K562 (cell line): ENCODE measurements around the gene ZKSCAN3. TPM values are rescaled to one million over a fixed set of nuclear protein-coding genes. Genes with fewer than 3 reads are reported as not detected.
A peak's percentile ranks its signal among the peaks of the same experiment; 100 is the strongest.

ENCODE experiments used
- CBFA2T2 ChIP-seq: fragments of 450-650 bp; conservative IDR thresholded peaks from 2 replicates; pipeline ENCODE4 v1.6.1; 2017; ENCODE audit warnings: mild to moderate bottlenecking
- CBFA2T3 ChIP-seq: fragments of 450-650 bp; IDR thresholded peaks from 2 replicates; pipeline ENCODE4 v1.6.1; 2017
- CBX8 ChIP-seq: fragments of 200-600 bp; sonication (generic); IDR thresholded peaks from 2 replicates; pipeline ENCODE4 v1.6.1; 2012; ENCODE audit warnings: borderline replicate concordance, mixed run types, low read depth, mild to moderate bottlenecking, moderate library complexity, mixed read lengths, low read length, control low read depth, inconsistent platforms; ENCODE audit not compliant: poor library complexity, severe bottlenecking; ENCODE audit errors: extremely low read depth
- CCAR2 ChIP-seq: fragments of 200-400 bp; formaldehyde crosslinking; IDR thresholded peaks from 2 replicates; pipeline ENCODE4 v1.6.1; 2017; ENCODE audit warnings: mild to moderate bottlenecking, low read depth, low read length
- CTCF ChIP-seq, 3 experiments: IDR thresholded peaks in 2 of 3; conservative IDR thresholded peaks in 1 of 3; 2 replicates each; pipeline ENCODE4 v1.5.1; 2011 to 2012; ENCODE audit warnings: low read length in 3 of 3, mild to moderate bottlenecking in 3 of 3, control low read depth in 2 of 3, improper control_type of control experiment in 1 of 3, inconsistent platforms in 1 of 3, low read depth in 1 of 3, mixed read lengths in 1 of 3, moderate library complexity in 1 of 3; ENCODE audit not compliant: insufficient read depth in 2 of 3
- EWSR1 ChIP-seq: fragments of 450-650 bp; IDR thresholded peaks from 2 replicates; pipeline ENCODE4 v1.6.1; 2018; ENCODE audit warnings: borderline replicate concordance, mild to moderate bottlenecking, low read depth, moderate library complexity; ENCODE audit not compliant: partially characterized antibody
- HNRNPLL ChIP-seq: fragments of 200-400 bp; formaldehyde crosslinking; IDR thresholded peaks from 2 replicates; pipeline ENCODE4 v1.6.1; 2017; ENCODE audit warnings: low read length, low read depth, mild to moderate bottlenecking; ENCODE audit not compliant: poor library complexity, severe bottlenecking
- KLF16 ChIP-seq: IDR thresholded peaks from 2 replicates; pipeline ENCODE4 v1.6.1; 2016; ENCODE audit warnings: antibody characterized with exemption
- L3MBTL2 ChIP-seq: fragments of 450-650 bp; IDR thresholded peaks from 2 replicates; pipeline ENCODE4 v1.6.1; 2016; ENCODE audit warnings: mild to moderate bottlenecking, moderate library complexity
- MTA3 ChIP-seq: fragments of 450-650 bp; formaldehyde crosslinking; IDR thresholded peaks from 2 replicates; pipeline ENCODE4 v1.6.1; 2017; ENCODE audit warnings: mild to moderate bottlenecking, borderline replicate concordance
- NBN ChIP-seq: fragments of 450-650 bp; IDR thresholded peaks from 2 replicates; pipeline ENCODE4 v1.6.1; 2016; ENCODE audit warnings: low read depth, mild to moderate bottlenecking
- NFE2 ChIP-seq: IDR thresholded peaks from 2 replicates; pipeline ENCODE4 v1.6.1; 2014; ENCODE audit warnings: antibody characterized with exemption, low read depth
- NR2C1 ChIP-seq, 2 experiments: fragments of 450-650 bp; IDR thresholded peaks; 2 replicates each; pipeline ENCODE4 v1.6.1; 2017; ENCODE audit warnings: mild to moderate bottlenecking in 2 of 2, antibody characterized with exemption in 1 of 2, inconsistent platforms in 1 of 2, missing compliant biosample characterization in 1 of 2, missing genetic modification characterization in 1 of 2
- PHTF2 ChIP-seq: fragments of 250-450 bp; sonication (Bioruptor Pico); IDR thresholded peaks from 2 replicates; pipeline ENCODE4 v1.5.0; 2021; ENCODE audit warnings: mild to moderate bottlenecking
- POLR2A ChIP-seq: fragments of 450-650 bp; conservative IDR thresholded peaks from 2 replicates; pipeline ENCODE4 v1.6.1; 2016
- POLR2AphosphoS5 ChIP-seq: IDR thresholded peaks from 2 replicates; pipeline ENCODE4 v1.6.1; 2011; ENCODE audit warnings: mild to moderate bottlenecking, low read depth, low read length, moderate library complexity; ENCODE audit not compliant: control insufficient read depth, insufficient read depth
- POU5F1 ChIP-seq: fragments of 150-350 bp; IDR thresholded peaks from 2 replicates; pipeline ENCODE4 v1.6.1; 2014; ENCODE audit warnings: borderline replicate concordance, low read length, low read depth, mild to moderate bottlenecking; ENCODE audit not compliant: partially characterized antibody
- PRMT5 ChIP-seq: sonication (generic); formaldehyde crosslinking; IDR thresholded peaks from 2 replicates; pipeline ENCODE4 v1.5.0; 2020; ENCODE audit warnings: missing genetic modification reagents
- RAD51 ChIP-seq: fragments of 450-650 bp; IDR thresholded peaks from 2 replicates; pipeline ENCODE4 v1.7.1; 2016; ENCODE audit warnings: low read depth, mild to moderate bottlenecking, borderline replicate concordance
- SMARCA4 ChIP-seq: fragments of 450-650 bp; IDR thresholded peaks from 2 replicates; pipeline ENCODE4 v1.6.1; 2016
- SNIP1 ChIP-seq: fragments of 450-650 bp; IDR thresholded peaks from 2 replicates; pipeline ENCODE4 v1.7.1; 2017; ENCODE audit warnings: low read depth, mild to moderate bottlenecking
- TBL1XR1 ChIP-seq, 2 experiments: IDR thresholded peaks; 2 replicates each; pipeline ENCODE4 v1.6.1; 2012; ENCODE audit warnings: improper control_type of control experiment in 2 of 2, low read length in 2 of 2, mild to moderate bottlenecking in 1 of 2
- TBP ChIP-seq: optimal IDR thresholded peaks from 2 replicates; pipeline ENCODE3; 2011; ENCODE audit warnings: low read depth, low read length, improper control_type of control experiment
- ZNF699 ChIP-seq: fragments of 250-450 bp; sonication (Bioruptor Pico); IDR thresholded peaks from 2 replicates; pipeline ENCODE4 v1.8.0; 2021; ENCODE audit warnings: mild to moderate bottlenecking, moderate library complexity; ENCODE audit not compliant: insufficient replicate concordance
- ZNF830 ChIP-seq: fragments of 250-450 bp; sonication (Bioruptor Pico); IDR thresholded peaks from 2 replicates; pipeline ENCODE4 v1.5.0; 2021; ENCODE audit warnings: mild to moderate bottlenecking
- polyA plus RNA-seq, 8 experiments: library from polyadenylated mRNA; depleted of rRNA in 4 of 8; stranded (reverse) in 5 of 8; unstranded in 3 of 8; fragments of >200 nt; fragmentation: Nextera tagmentation in 2 of 8; fragmentation: Illumina TruSeq in 1 of 8; extraction: Ambion mirVana in 2 of 8; extraction: Trizol in 1 of 8; gene quantifications; 2 replicates each; pipeline versions ENCODE4 v1.2.1 to v1.2.3, GENCODE V29; 2011 to 2014; ENCODE audit warnings: inconsistent platforms in 1 of 8, missing spikeins in 1 of 8
- total RNA-seq, 7 experiments: library from RNA; depleted of rRNA in 6 of 7; stranded (reverse); fragments of >200 nt in 6 of 7; fragmentation: Illumina TruSeq in 2 of 7; extraction: Trizol in 2 of 7; gene quantifications; 2 replicates each; pipeline versions ENCODE4 v1.2.1 to v1.2.3, GENCODE V29; 2011 to 2021; ENCODE audit warnings: low replicate concordance in 1 of 7

Gene ZKSCAN3
- total and polyA plus RNA-seq, 9 of the 15 experiments (the other 6 are each of a cell fraction or from before 2014, with no cell fraction given), result 3.0 to 12.4 (median 10.2) TPM

- TF ChIP-seq NR2C1 (IDR thresholded peaks at IDR 0.05) (peak; percentile 67; the same call in 1 of the 2 replicates), NR2C1 (tag; IDR thresholded peaks at IDR 0.05) (0 out of 2 replicates have a peak, but pooled peaks have one; percentile 25), SMARCA4 (no peak), PRMT5 (CRISPR knock-in tag) (no peak), POU5F1 (no peak), MTA3 (peak; percentile 30; the same call in 1 of the 2 replicates), NBN (0 out of 2 replicates have a peak, but pooled peaks have one; percentile 56), CCAR2 (no peak), POLR2AphosphoS5 (peak; percentile 44), HNRNPLL (peak; percentile 73), EWSR1 (no peak), TBL1XR1 (IDR thresholded peaks at IDR 0.05; ENCODE audit: low read length in 2 of 2) (0 out of 4 replicates have a peak, but pooled peaks of 1 of the 2 experiments have one; percentile 50), SNIP1 (peak; percentile 77), CBFA2T2 (peak; percentile 52), KLF16 (peak; percentile 45; the same call in 1 of the 2 replicates), CBFA2T3 (peak; percentile 77), TBP (peak; percentile 66), RAD51 (peak; percentile 45; the same call in 1 of the 2 replicates), CTCF (IDR thresholded peaks at IDR 0.05 in 2 of 3, conservative IDR thresholded peaks at IDR 0.05 in 1 of 3; ENCODE audit: insufficient read depth in 2 of 3, low read depth in 1 of 3, low read length in 3 of 3) (peak; percentile 59 to 71 (median 68)), PHTF2 (no peak), POLR2A (peak; percentile 35; the same call in 1 of the 2 replicates), ZNF699 (no peak), L3MBTL2 (peak; percentile 98), CBX8 (no peak), ZNF830 (CRISPR knock-in tag) (no peak), NFE2 (no peak)
Measured at GRCh38 chr6:28383235-28384142, 33.7 kb downstream of the ZKSCAN3 start (continued).
